ENCODE data around the gene EPHA10. TPM values are rescaled to one million over a fixed set of nuclear protein-coding genes. Genes with fewer than 3 reads are reported as not detected.

The EPHA10 gene
- total and polyA plus RNA-seq, 7 donors: 0.05 TPM; not detected in 6

DNA sequence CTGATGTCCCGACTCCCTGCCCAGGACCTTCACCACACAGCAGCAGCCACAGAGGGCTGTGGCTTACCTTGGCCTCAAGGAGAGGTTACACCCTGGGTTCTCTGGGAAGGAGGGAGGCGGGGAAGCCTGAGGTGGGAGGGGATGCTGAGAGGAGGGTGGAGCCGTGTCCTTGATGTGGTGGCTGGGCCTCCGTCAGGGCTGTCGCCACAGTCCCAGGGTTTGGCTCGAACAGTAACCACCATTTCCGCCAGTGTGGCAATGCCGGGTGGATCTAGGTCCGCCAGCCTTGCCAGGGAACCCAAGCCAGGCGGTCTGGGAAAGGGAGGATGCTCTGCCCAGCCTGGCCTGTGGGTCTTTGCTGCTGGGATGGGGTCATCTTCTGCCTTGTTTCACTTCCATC lies 91.0 kb downstream of the EPHA10 start:
- ATAC-seq (no peak), DNase-seq (no peak)
- H3K36me3 ChIP-seq (ENCODE audit: insufficient read depth in 1 of 2, low read depth in 1 of 2): no peaks in the 10 kb centered on the region
- no peak overlapping the region for H3K4me3 ChIP-seq
- no peaks in the 10 kb centered on the region for H3K4me1 ChIP-seq
- peaks cover 0 to 31% (median 4%) of the 10 kb centered on the region in 3 donors for H3K27me3 ChIP-seq (ENCODE audit: insufficient read depth in 3 of 3, low read length in 2 of 3)
- intact Hi-C loops (cut with DNase I): no loop called here
- 44 to 59% (median 45%) methylated on average over 9 to 10 of the region's 10 CpGs for WGBS, 3 donors
- no peaks in the 10 kb centered on the region for H3K9me3 ChIP-seq
- TF ChIP-seq, protein P1, sequence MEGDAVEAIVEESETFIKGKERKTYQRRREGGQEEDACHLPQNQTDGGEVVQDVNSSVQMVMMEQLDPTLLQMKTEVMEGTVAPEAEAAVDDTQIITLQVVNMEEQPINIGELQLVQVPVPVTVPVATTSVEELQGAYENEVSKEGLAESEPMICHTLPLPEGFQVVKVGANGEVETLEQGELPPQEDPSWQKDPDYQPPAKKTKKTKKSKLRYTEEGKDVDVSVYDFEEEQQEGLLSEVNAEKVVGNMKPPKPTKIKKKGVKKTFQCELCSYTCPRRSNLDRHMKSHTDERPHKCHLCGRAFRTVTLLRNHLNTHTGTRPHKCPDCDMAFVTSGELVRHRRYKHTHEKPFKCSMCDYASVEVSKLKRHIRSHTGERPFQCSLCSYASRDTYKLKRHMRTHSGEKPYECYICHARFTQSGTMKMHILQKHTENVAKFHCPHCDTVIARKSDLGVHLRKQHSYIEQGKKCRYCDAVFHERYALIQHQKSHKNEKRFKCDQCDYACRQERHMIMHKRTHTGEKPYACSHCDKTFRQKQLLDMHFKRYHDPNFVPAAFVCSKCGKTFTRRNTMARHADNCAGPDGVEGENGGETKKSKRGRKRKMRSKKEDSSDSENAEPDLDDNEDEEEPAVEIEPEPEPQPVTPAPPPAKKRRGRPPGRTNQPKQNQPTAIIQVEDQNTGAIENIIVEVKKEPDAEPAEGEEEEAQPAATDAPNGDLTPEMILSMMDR (IDR thresholded peaks at IDR 0.05): no peak
- H3K27ac ChIP-seq: no peak overlapping the region

DNA sequence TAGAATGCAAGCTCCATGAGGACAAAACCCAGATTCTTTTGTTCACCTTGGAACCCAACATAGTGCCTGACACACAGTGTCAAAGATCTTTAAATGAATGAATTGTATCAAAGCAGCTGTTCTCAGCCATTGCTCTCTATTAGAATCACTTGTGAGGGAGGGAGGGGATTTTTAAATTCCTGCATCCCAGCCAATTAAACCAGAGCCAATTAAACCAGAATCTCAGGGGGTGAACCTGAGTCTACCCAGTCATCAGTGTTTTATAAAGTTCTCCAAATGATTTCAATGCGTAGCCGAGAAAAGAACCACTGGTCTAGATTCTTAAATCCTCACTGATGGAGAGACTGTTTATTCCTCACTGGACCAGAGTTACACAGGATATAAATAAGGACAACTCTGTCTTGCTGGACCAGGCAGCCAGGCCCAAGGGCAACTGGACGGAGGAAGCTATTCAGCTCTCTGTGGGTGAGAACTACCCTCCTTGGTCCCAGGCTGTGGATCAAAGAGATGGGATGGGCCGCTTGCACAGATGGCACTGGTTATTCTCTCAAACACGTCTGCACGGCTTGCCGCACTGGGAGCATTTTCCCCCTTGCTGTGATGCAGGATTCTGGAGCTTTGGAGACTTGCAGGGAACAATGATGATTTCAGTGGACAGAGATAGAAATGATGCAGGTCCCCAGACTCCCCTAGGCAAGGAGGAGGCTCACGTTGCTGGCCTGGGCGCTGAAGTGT lies 92.6 kb downstream of the EPHA10 start:
- ATAC-seq (no peak), DNase-seq (no peak)
- 44 to 45% (median 44%) methylated on average over 9 of the region's 9 CpGs for WGBS, 3 donors
- Histone ChIP-seq H3K9me3 (no peaks in the 10 kb centered on the region), H3K4me3 (no peak overlapping the region), H3K27me3 (ENCODE audit: insufficient read depth in 3 of 3, low read length in 2 of 3) (peaks cover 0 to 35% (median 4%) of the 10 kb centered on the region in 3 donors), H3K4me1 (no peaks in the 10 kb centered on the region), H3K27ac (no peak overlapping the region), H3K36me3 (ENCODE audit: insufficient read depth in 1 of 2, low read depth in 1 of 2) (no peaks in the 10 kb centered on the region)
- intact Hi-C loops (cut with DNase I): no loop called here
- TF ChIP-seq, protein P1 (IDR thresholded peaks at IDR 0.05): no peak

DNA sequence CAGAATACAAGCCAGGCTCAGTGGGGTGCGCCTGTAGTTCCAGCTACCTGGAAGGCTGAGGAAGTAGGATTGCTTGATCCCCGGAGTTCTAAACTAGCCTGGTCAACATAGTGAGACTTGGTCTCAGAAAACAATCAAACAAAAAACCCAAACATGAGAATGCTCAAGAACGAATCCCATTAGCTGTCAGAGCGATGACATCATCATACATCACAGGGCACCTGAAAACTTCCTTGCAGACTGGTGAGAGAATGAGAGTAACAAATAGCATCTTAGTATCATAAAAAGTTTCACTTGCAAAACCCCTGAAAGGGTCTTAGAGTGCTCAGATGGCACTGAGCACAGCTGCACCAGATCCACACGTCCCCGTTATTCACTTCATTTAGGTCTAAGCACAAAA lies 93.7 kb downstream of the EPHA10 start:
- TF ChIP-seq, protein P1 (IDR thresholded peaks at IDR 0.05): no peak
- H3K27me3 ChIP-seq (ENCODE audit: insufficient read depth in 3 of 3, low read length in 2 of 3): peaks cover 0 to 35% (median 4%) of the 10 kb centered on the region in 3 donors
- intact Hi-C loops (cut with DNase I): no loop called here
- H3K4me3 ChIP-seq: no peak overlapping the region
- H3K9me3 ChIP-seq: no peaks in the 10 kb centered on the region
- H3K27ac ChIP-seq: no peak overlapping the region
- DNase-seq: no peak
- no peaks in the 10 kb centered on the region for H3K36me3 ChIP-seq (ENCODE audit: insufficient read depth in 1 of 2, low read depth in 1 of 2)
- no peak for ATAC-seq
- 66 to 73% (median 70%) methylated on average over 6 of the region's 6 CpGs for WGBS, 3 donors
- H3K4me1 ChIP-seq: no peaks in the 10 kb centered on the region

DNA sequence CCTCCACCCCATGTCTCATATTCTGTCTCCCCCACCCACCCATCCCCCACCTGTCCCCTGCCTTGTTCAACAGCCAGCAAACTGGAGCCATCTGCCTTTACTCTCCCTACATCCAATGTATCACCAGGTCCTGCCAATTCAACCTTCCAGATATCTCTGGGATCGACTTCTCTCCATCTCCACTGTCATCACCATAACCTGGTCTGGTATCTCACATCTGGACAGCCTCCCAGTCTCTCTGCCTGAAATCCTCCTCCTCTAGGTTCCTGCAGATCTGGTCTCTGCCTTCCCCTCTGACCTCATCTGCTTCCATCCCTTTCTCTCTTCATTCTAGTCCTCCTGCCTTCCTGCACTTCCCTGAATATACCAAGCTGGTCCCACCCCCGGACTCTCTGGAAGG lies 94.8 kb downstream of the EPHA10 start:
- Histone ChIP-seq H3K36me3 (ENCODE audit: insufficient read depth in 1 of 2, low read depth in 1 of 2) (no peaks in the 10 kb centered on the region), H3K4me3 (no peak overlapping the region), H3K27ac (no peak overlapping the region), H3K4me1 (no peaks in the 10 kb centered on the region), H3K9me3 (no peaks in the 10 kb centered on the region), H3K27me3 (ENCODE audit: insufficient read depth in 3 of 3, low read length in 2 of 3) (peaks cover 0 to 35% (median 4%) of the 10 kb centered on the region in 3 donors)
- ATAC-seq (no peak), DNase-seq (no peak)
- TF ChIP-seq, protein P1 (IDR thresholded peaks at IDR 0.05): no peak
- intact Hi-C loops (cut with DNase I): no loop called here
- 57 to 66% (median 61%) methylated on average over 2 of the region's 2 CpGs for WGBS, 3 donors

Measured in psoas muscle (tissue), 8 donors.